Adrenal gland (tissue), 19 donors: Measurements from ENCODE around the gene SNRPD1. TPM values are rescaled to one million over a fixed set of nuclear protein-coding genes. Genes with fewer than 3 reads are reported as not detected.
A peak's percentile ranks its signal among the peaks of the same experiment; 100 is the strongest.

ENCODE experiments used
- DNase-seq, 7 donors: peaks; one replicate each; pipeline ENCODE4 v3.0.0-alpha.2; 2019 to 2020
- H3K27ac ChIP-seq, 5 donors: fragments of 200-600 bp; sonication (generic) in 4 of 5; 1 replicate in 3 of 5; 2 replicates in 2 of 5; pipeline versions ENCODE4 v1.5.1 to v1.8.0; 2016 to 2020; ENCODE audit warnings: mild to moderate bottlenecking in 1 of 5
- H3K27me3 ChIP-seq: fragments of 200-600 bp; 2 replicates; pipeline ENCODE4 v1.8.0; 2021
- H3K36me3 ChIP-seq, 2 donors: fragments of 200-600 bp; replicated peaks in 1 of 2; 1 replicate in 1 of 2; 2 replicates in 1 of 2; pipeline versions ENCODE4 v1.5.1 to v1.8.0; 2018 to 2022
- H3K4me1 ChIP-seq, 2 donors: fragments of 200-600 bp; replicated peaks in 1 of 2; 1 replicate in 1 of 2; 2 replicates in 1 of 2; pipeline versions ENCODE4 v1.5.1 to v1.8.0; 2018 to 2021
- H3K4me3 ChIP-seq, 4 donors: fragments of 200-600 bp; sonication (generic) in 3 of 4; one replicate each; pipeline ENCODE4 v1.5.1; 2016 to 2018
- H3K9me3 ChIP-seq, 3 donors: fragments of 200-600 bp; sonication (generic) in 1 of 3; replicated peaks in 1 of 3; 1 replicate in 2 of 3; 2 replicates in 1 of 3; pipeline versions ENCODE4 v1.5.1 to v1.8.0; 2016 to 2021
- POLR2A ChIP-seq, 2 donors: fragments of 450-650 bp; IDR thresholded peaks; one replicate each; pipeline ENCODE4 v1.6.1; 2017; ENCODE audit warnings: antibody characterized with exemption in 2 of 2, mild to moderate bottlenecking in 2 of 2, moderate library complexity in 1 of 2
- WGBS, 4 donors: extraction: QIAGEN DNeasy Blood & Tissue Kit in 2 of 4; methylation state at CpG; one replicate each; pipeline versions ENCODE4 v1.1.5 to v1.1.7; 2013 to 2017; 5-methylcytosine and 5-hydroxymethylcytosine counted together
- intact Hi-C, 2 donors: fragments of 100-400 bp; cut with DNase I; formaldehyde crosslinking; loops; one replicate each; pipeline versions ENCODE4 v1.14.1 to v1.15.0; 2022 to 2023
- long read RNA-seq, 10 donors: library from polyadenylated mRNA in 3 of 10; unstranded in 2 of 10; stranded (forward) in 1 of 10; transcript quantifications; one replicate each; pipeline ENCODE4 v2.0.0 and lab custom pipeline, GENCODE V29; 2021 to 2026
- polyA plus RNA-seq, 3 donors: library from polyadenylated mRNA; stranded (reverse); fragments of 200-250 nt in 2 of 3; fragments of 350-450 nt in 1 of 3; fragmentation: Illumina TruSeq in 1 of 3; extraction: RNeasy Lipid Tissue Mini Kit (QIAGEN cat#74804) in 1 of 3; gene quantifications; one replicate each; pipeline ENCODE4 v1.2.3, GENCODE V29; 2013 to 2014
- total RNA-seq, 9 donors: library from RNA; depleted of rRNA in 4 of 9; stranded (reverse); fragments of >200 nt in 4 of 9; fragments of 120-200 nt in 1 of 9; fragmentation: NEBNext Ultra II Directional in 1 of 9; extraction: Animal tissue kit (Norgen Biotek cat#: 25700) in 1 of 9; gene quantifications; one replicate each; pipeline versions ENCODE4 v1.1.0 to v1.2.4, GENCODE V29; 2013 to 2023
- TF ChIP-seq, protein P1 (sequence below), 6 experiments: fragments of 450-650 bp in 4 of 6; fragments of 200-600 bp in 2 of 6; sonication (generic) in 1 of 6; IDR thresholded peaks; 1 replicate in 5 of 6; 2 replicates in 1 of 6; pipeline versions ENCODE4 v1.5.1 to v1.8.0; 2016 to 2021; ENCODE audit warnings: antibody characterized with exemption in 6 of 6, mild to moderate bottlenecking in 2 of 6, moderate library complexity in 1 of 6
- donor health status: healthy with polysubstance abuse.
- donor health status: Bipolar disorder and iron deficiency.
- donor health status: DM: yes; HTN: yes; CAD: no.
- donor health status: DM: no; HTN: no; CAD: no.
- donor health status: DM: no; HTN: no; CAD: no.
- donor health status: DM: yes; HTN: yes; CAD: no.

The SNRPD1 gene
- 10 to 100 TPM in 5 of 9 donors, 1 to 10 TPM in 4; 2.6 to 75.9 (median 23.8) TPM for total RNA-seq
- polyA plus RNA-seq: 100 to 1,000 TPM in 1 of 3 donors, 10 to 100 TPM in 2; 12.2 to 104 (median 13.3) TPM
- long read RNA-seq, donor 1, full-length matches to known transcripts: 103 of 124 reads
- long read RNA-seq, donor 1, partial matches to known transcripts: 21 of 124 reads
- long read RNA-seq, donor 1, other reads (novel, unspliced or antisense): 0 of 124 reads
- long read RNA-seq, donor 2, full-length matches to known transcripts: 51 of 64 reads
- long read RNA-seq, donor 2, partial matches to known transcripts: 13 of 64 reads
- long read RNA-seq, donor 2, other reads (novel, unspliced or antisense): 0 of 64 reads
- long read RNA-seq, donor 3, full-length matches to known transcripts: 82 of 89 reads
- long read RNA-seq, donor 3, partial matches to known transcripts: 7 of 89 reads
- long read RNA-seq, donor 3, other reads (novel, unspliced or antisense): 0 of 89 reads
- long read RNA-seq, donor 4, full-length matches to known transcripts: 34 of 36 reads
- long read RNA-seq, donor 4, partial matches to known transcripts: 1 of 36 reads
- long read RNA-seq, donor 4, other reads (novel, unspliced or antisense): 1 of 36 reads
- long read RNA-seq, donor 5, full-length matches to known transcripts: 47 of 49 reads
- long read RNA-seq, donor 5, partial matches to known transcripts: 2 of 49 reads
- long read RNA-seq, donor 5, other reads (novel, unspliced or antisense): 0 of 49 reads
- long read RNA-seq, donor 6, full-length matches to known transcripts: 38 of 48 reads
- long read RNA-seq, donor 6, partial matches to known transcripts: 8 of 48 reads
- long read RNA-seq, donor 6, other reads (novel, unspliced or antisense): 2 of 48 reads
- long read RNA-seq, donor 7, full-length matches to known transcripts: 49 of 62 reads
- long read RNA-seq, donor 7, partial matches to known transcripts: 13 of 62 reads
- long read RNA-seq, donor 7, other reads (novel, unspliced or antisense): 0 of 62 reads
- long read RNA-seq, donor 8, full-length matches to known transcripts: 105 of 111 reads
- long read RNA-seq, donor 8, partial matches to known transcripts: 6 of 111 reads
- long read RNA-seq, donor 8, other reads (novel, unspliced or antisense): 0 of 111 reads
- long read RNA-seq, donor 9, full-length matches to known transcripts: 48 of 57 reads
- long read RNA-seq, donor 9, partial matches to known transcripts: 9 of 57 reads
- long read RNA-seq, donor 9, other reads (novel, unspliced or antisense): 0 of 57 reads
- long read RNA-seq, donor 10, full-length matches to known transcripts: 38 of 43 reads
- long read RNA-seq, donor 10, partial matches to known transcripts: 5 of 43 reads
- long read RNA-seq, donor 10, other reads (novel, unspliced or antisense): 0 of 43 reads

DNA sequence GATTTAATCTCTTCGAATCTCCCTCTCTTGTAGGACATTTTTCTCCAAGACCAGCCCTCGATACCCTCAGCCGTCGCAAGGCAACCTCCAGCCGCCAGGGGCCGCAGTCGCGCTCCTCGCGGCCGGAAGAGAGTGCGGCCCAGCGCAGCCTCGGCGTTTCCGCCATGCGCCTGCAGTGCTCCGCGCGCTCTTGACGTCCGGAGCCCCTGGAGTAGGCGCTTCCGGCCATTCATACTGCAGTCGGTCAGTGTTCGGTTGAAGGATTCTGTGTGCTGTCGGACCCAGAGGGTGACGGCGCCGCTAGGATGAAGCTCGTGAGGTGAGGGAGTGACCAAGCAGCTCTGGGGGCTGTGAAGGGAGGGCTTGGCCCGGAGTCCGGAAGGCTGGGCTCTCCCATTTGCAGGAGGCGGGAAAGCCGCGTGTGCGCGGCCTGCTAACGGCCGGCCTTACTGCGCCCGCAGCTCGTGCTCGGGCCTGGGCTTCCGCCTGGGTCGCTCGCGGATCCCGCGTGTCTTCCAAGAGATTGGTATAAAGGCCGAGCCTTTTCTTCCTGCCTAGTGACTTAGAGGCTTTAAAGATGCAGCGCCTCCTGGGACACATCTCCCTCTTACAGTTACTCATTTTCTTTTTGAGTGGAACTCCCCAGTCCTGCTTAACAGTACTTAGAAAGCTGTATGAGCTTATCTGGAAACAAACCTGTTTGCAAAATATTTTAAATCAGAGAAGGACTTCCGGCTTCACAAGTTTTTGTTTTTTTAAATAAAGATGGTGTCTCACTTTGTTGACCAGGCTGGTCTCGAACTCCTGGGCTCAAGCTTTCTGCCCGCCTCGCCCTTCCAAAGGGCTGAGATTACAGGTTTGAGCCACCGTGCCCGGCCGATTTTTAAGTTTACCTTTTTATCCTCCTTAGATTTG lies at the start of gene SNRPD1:
Gene SNRPD1, plus strand, starts transcription at position 190 of the 915 bp plus-strand sequence. Its CDS starts 116 bp downstream, at position 306.
- no peaks in the 10 kb centered on the region for H3K27me3 ChIP-seq
- H3K27ac ChIP-seq: peak within 1 kb of the TSS; percentile 56 to 90 (median 76)
- H3K36me3 ChIP-seq: no peaks in the 10 kb centered on the region
- H3K4me3 ChIP-seq: peak within 1 kb of the TSS; percentile 21 to 89 (median 46)
- DNase-seq: peak; percentile 83 to 91 (median 89)
- H3K9me3 ChIP-seq: no peaks in the 10 kb centered on the region
- TF ChIP-seq POLR2A (IDR thresholded peaks at IDR 0.05): peak; percentile 19 to 44
- TF ChIP-seq, protein P1, sequence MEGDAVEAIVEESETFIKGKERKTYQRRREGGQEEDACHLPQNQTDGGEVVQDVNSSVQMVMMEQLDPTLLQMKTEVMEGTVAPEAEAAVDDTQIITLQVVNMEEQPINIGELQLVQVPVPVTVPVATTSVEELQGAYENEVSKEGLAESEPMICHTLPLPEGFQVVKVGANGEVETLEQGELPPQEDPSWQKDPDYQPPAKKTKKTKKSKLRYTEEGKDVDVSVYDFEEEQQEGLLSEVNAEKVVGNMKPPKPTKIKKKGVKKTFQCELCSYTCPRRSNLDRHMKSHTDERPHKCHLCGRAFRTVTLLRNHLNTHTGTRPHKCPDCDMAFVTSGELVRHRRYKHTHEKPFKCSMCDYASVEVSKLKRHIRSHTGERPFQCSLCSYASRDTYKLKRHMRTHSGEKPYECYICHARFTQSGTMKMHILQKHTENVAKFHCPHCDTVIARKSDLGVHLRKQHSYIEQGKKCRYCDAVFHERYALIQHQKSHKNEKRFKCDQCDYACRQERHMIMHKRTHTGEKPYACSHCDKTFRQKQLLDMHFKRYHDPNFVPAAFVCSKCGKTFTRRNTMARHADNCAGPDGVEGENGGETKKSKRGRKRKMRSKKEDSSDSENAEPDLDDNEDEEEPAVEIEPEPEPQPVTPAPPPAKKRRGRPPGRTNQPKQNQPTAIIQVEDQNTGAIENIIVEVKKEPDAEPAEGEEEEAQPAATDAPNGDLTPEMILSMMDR (IDR thresholded peaks at IDR 0.05): peak; percentile 86 to 94 (median 92)
- intact Hi-C loops: loop anchor here in 1 of 2 donors (10.0 kb wide), 1 partner anchor 242 kb away; no protein-coding TSS in a partner anchor
- 0 to 2% (median 1%) methylated on average over 16 to 59 of the region's 59 CpGs for WGBS, 4 donors
- peaks cover 9 to 22% of the 10 kb centered on the region in 2 donors for H3K4me1 ChIP-seq

DNA sequence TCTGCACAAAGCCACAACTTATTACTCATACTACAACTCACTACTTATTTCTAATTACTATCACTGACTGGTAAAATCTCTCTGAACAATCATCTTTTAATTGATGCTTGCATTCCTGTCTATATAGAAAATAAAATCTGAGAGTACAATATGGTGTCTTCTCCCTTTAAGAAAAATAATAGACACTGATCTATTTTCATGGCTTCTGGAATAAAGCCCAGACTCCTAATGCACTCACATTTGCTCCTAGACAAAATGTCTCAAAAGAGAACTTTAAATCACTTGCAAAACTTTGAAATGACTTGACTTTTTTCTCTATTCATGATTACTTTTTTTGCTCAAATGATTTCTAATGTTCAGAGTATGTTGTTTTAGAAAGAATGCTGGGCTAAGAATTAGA lies 40.3 kb upstream of the SNRPD1 start:
- no peaks in the 10 kb centered on the region for H3K9me3 ChIP-seq
- TF ChIP-seq, protein P1 (IDR thresholded peaks at IDR 0.05): no peak
- no peak for TF ChIP-seq POLR2A (IDR thresholded peaks at IDR 0.05)
- peaks cover 0 to 21% of the 10 kb centered on the region in 2 donors for H3K36me3 ChIP-seq
- no peak for DNase-seq
- intact Hi-C loops: no loop called here
- no peak overlapping the region for H3K4me3 ChIP-seq
- H3K27me3 ChIP-seq: no peaks in the 10 kb centered on the region
- no peak overlapping the region for H3K27ac ChIP-seq
- H3K4me1 ChIP-seq: peaks cover 7 to 15% of the 10 kb centered on the region in 2 donors

DNA sequence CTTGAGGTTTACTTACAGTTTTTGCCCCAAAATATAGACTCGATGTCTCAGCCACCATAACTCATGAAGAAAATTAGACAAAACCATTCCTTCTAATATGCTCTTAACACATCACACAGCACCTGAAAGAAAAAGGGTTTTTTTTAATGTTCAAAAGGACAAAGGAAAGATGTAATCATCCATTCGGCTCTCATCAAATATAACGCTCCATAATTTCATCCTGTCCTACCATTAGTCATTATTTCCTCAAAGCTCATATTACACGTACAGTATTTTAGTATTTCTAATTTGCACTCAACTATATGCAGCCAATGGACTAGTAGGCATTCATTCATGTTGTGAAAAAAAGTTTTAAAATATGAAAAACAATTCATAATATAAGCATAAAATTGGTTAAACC lies 36.5 kb upstream of the SNRPD1 start:
- no peaks in the 10 kb centered on the region for H3K27me3 ChIP-seq
- H3K9me3 ChIP-seq: no peaks in the 10 kb centered on the region
- H3K27ac ChIP-seq: no peak overlapping the region
- TF ChIP-seq, protein P1 (IDR thresholded peaks at IDR 0.05): no peak
- no peak for TF ChIP-seq POLR2A (IDR thresholded peaks at IDR 0.05)
- 92 to 96% (median 95%) methylated on average over 4 of the region's 4 CpGs for WGBS, 4 donors
- peaks cover 0 to 15% of the 10 kb centered on the region in 2 donors for H3K36me3 ChIP-seq
- H3K4me3 ChIP-seq: no peak overlapping the region
- H3K4me1 ChIP-seq: peaks cover 7 to 15% of the 10 kb centered on the region in 2 donors
- intact Hi-C loops: no loop called here
- no peak for DNase-seq
